ENCODE measurements around the gene DCP1A. TPM values are rescaled to one million over a fixed set of nuclear protein-coding genes. Genes with fewer than 3 reads are reported as not detected.
"Not testable (repeated sequence)": the region's sequence is repeated elsewhere in the genome, so short reads cannot be mapped to it uniquely, and the experiment has no call there.

Gene DCP1A
- total and polyA plus RNA-seq, 4 donors: 3.5 to 11.3 (median 8.2) TPM

- H3K9me3 ChIP-seq (ENCODE audit: control insufficient read depth in 4 of 4, low read length in 3 of 4): no peaks in the 10 kb centered on the region
- peaks cover 0 to 5% (median 0%) of the 10 kb centered on the region in 4 donors for H3K4me1 ChIP-seq (ENCODE audit: control insufficient read depth in 4 of 4, insufficient read depth in 4 of 4, low read length in 3 of 4)
- H3K4me3 ChIP-seq (ENCODE audit: low read depth in 1 of 3, low read length in 3 of 3): no peak overlapping the region
- peaks cover 3 to 20% (median 13%) of the 10 kb centered on the region in 4 donors for H3K36me3 ChIP-seq (ENCODE audit: control insufficient read depth in 4 of 4, insufficient read depth in 3 of 4, low read depth in 1 of 4, low read length in 3 of 4)
- TF ChIP-seq ZBTB33 (IDR thresholded peaks at IDR 0.05): no peak
- TF ChIP-seq GABPA (IDR thresholded peaks at IDR 0.05 in 1 of 2, conservative IDR thresholded peaks at IDR 0.05 in 1 of 2): no peak
- TF ChIP-seq MAX (IDR thresholded peaks at IDR 0.05): no peak
- TF ChIP-seq FOXA1 (IDR thresholded peaks at IDR 0.05): no peak
- TF ChIP-seq NR2F2 (IDR thresholded peaks at IDR 0.05): no peak
- no peak for TF ChIP-seq FOXA2 (IDR thresholded peaks at IDR 0.05)
- TF ChIP-seq, protein P1, sequence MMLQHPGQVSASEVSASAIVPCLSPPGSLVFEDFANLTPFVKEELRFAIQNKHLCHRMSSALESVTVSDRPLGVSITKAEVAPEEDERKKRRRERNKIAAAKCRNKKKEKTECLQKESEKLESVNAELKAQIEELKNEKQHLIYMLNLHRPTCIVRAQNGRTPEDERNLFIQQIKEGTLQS (IDR thresholded peaks at IDR 0.05): no peak
- TF ChIP-seq TAF1 (conservative IDR thresholded peaks at IDR 0.05): no peak
- TF ChIP-seq HNF4A (conservative IDR thresholded peaks at IDR 0.05): no peak
- no peak for TF ChIP-seq YY1 (IDR thresholded peaks at IDR 0.05)
- TF ChIP-seq JUND (IDR thresholded peaks at IDR 0.05): no peak
- TF ChIP-seq, protein P2, sequence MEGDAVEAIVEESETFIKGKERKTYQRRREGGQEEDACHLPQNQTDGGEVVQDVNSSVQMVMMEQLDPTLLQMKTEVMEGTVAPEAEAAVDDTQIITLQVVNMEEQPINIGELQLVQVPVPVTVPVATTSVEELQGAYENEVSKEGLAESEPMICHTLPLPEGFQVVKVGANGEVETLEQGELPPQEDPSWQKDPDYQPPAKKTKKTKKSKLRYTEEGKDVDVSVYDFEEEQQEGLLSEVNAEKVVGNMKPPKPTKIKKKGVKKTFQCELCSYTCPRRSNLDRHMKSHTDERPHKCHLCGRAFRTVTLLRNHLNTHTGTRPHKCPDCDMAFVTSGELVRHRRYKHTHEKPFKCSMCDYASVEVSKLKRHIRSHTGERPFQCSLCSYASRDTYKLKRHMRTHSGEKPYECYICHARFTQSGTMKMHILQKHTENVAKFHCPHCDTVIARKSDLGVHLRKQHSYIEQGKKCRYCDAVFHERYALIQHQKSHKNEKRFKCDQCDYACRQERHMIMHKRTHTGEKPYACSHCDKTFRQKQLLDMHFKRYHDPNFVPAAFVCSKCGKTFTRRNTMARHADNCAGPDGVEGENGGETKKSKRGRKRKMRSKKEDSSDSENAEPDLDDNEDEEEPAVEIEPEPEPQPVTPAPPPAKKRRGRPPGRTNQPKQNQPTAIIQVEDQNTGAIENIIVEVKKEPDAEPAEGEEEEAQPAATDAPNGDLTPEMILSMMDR (IDR thresholded peaks at IDR 0.05; ENCODE audit: low read depth, low read length, missing input control): no peak
- H3K9ac ChIP-seq (ENCODE audit: low read depth in 1 of 2, low read length in 2 of 2): no peak overlapping the region
- H3K27me3 ChIP-seq (ENCODE audit: control insufficient read depth in 4 of 4, insufficient read depth in 4 of 4, low read length in 3 of 4): no peaks in the 10 kb centered on the region
- DNase-seq (ENCODE audit: low spot score): no peak
- H3K27ac ChIP-seq (ENCODE audit: low read depth in 1 of 2, low read length in 2 of 2): no peak overlapping the region
- 90% methylated on average over 5 of the region's 5 CpGs for WGBS
Measured at GRCh38 chr3:53328746-53329145, 18.6 kb downstream of the DCP1A start.

GRCh38 chr3:53327986-53328385 is 19.4 kb downstream of the DCP1A start:
- not testable (repeated sequence) for H3K4me3 ChIP-seq (ENCODE audit: low read depth in 1 of 3, low read length in 3 of 3); H3K9ac ChIP-seq (ENCODE audit: low read depth in 1 of 2, low read length in 2 of 2); DNase-seq (ENCODE audit: low spot score); H3K27me3 ChIP-seq (ENCODE audit: control insufficient read depth in 4 of 4, insufficient read depth in 4 of 4, low read length in 3 of 4); H3K9me3 ChIP-seq (ENCODE audit: control insufficient read depth in 4 of 4, low read length in 3 of 4); H3K4me1 ChIP-seq (ENCODE audit: control insufficient read depth in 4 of 4, insufficient read depth in 4 of 4, low read length in 3 of 4); H3K27ac ChIP-seq (ENCODE audit: low read depth in 1 of 2, low read length in 2 of 2)
- peaks cover 3 to 14% (median 11%) of the 10 kb centered on the region in 4 donors for H3K36me3 ChIP-seq (ENCODE audit: control insufficient read depth in 4 of 4, insufficient read depth in 3 of 4, low read depth in 1 of 4, low read length in 3 of 4)
- 77% methylated on average over 6 of the region's 6 CpGs for WGBS

DNA sequence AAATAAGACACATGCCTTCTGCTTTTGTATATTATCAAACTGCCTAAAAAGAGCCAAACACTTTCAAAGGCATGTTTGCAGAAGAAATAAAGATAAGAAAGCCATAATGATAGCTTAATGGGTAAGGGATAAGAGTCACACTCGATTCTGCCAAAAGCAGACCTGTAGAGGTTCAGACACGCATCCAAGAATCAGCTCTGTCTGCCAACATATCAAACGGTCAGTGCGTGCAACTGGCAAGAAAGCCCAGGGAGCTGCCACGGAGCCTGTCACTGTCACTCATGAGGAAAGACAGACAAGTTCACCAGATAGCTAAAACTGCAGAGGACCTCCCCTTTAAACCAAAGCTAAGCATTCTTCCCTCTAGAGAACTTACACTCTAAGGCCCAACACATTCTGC is 23.2 kb downstream of the DCP1A start:
- TF ChIP-seq FOXA2 (IDR thresholded peaks at IDR 0.05): no peak
- Histone ChIP-seq H3K4me1 (ENCODE audit: control insufficient read depth in 4 of 4, insufficient read depth in 4 of 4, low read length in 3 of 4) (peaks cover 0 to 5% (median 0%) of the 10 kb centered on the region in 4 donors), H3K9me3 (ENCODE audit: control insufficient read depth in 4 of 4, low read length in 3 of 4) (no peaks in the 10 kb centered on the region), H3K27me3 (ENCODE audit: control insufficient read depth in 4 of 4, insufficient read depth in 4 of 4, low read length in 3 of 4) (no peaks in the 10 kb centered on the region), H3K27ac (ENCODE audit: low read depth in 1 of 2, low read length in 2 of 2) (no peak overlapping the region), H3K36me3 (ENCODE audit: control insufficient read depth in 4 of 4, insufficient read depth in 3 of 4, low read depth in 1 of 4, low read length in 3 of 4) (peaks cover 1 to 8% (median 5%) of the 10 kb centered on the region in 4 donors), H3K4me3 (ENCODE audit: low read depth in 1 of 3, low read length in 3 of 3) (no peak overlapping the region), H3K9ac (ENCODE audit: low read depth in 1 of 2, low read length in 2 of 2) (no peak overlapping the region)
- no peak for DNase-seq (ENCODE audit: low spot score)
- WGBS: 34% methylated on average over 5 of the region's 5 CpGs

All from liver (tissue), 9 donors.